ENCODE measurements around the gene AGBL4. TPM values are rescaled to one million over a fixed set of nuclear protein-coding genes. Genes with fewer than 3 reads are reported as not detected.

AGBL4 gene
- total RNA-seq, 3 donors from 2014 or later: 1.3 to 1.9 (median 1.8) TPM

DNA sequence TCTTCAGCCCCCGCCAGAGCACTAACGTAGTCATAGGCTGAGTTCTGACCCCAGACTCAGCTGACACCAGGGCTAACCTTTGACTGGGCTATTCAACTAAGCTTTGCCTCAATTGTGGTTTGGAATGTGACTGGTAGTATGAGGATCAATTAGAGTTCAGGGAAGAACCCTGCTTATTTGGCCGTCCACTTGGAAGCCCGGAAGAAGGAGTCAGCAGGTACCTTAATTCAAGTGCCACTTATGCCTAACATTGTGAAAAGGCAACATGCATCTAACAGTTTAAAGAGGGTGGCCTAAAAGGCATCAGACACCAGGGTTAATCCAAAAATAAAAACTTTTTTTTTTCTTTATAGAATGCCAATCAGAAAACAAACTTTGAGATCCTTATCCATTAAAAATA lies 1339.4 kb downstream of the AGBL4 start:
- intact Hi-C loops (cut with DNase I; ENCODE audit: low total_unique reads): no loop called here
- H3K9me3 ChIP-seq: no peaks in the 10 kb centered on the region
- H3K27me3 ChIP-seq: no peaks in the 10 kb centered on the region
- TF ChIP-seq POLR2A (IDR thresholded peaks at IDR 0.05): no peak
- no peak for TF ChIP-seq POLR2AphosphoS5 (IDR thresholded peaks at IDR 0.05)
- TF ChIP-seq, protein P1, sequence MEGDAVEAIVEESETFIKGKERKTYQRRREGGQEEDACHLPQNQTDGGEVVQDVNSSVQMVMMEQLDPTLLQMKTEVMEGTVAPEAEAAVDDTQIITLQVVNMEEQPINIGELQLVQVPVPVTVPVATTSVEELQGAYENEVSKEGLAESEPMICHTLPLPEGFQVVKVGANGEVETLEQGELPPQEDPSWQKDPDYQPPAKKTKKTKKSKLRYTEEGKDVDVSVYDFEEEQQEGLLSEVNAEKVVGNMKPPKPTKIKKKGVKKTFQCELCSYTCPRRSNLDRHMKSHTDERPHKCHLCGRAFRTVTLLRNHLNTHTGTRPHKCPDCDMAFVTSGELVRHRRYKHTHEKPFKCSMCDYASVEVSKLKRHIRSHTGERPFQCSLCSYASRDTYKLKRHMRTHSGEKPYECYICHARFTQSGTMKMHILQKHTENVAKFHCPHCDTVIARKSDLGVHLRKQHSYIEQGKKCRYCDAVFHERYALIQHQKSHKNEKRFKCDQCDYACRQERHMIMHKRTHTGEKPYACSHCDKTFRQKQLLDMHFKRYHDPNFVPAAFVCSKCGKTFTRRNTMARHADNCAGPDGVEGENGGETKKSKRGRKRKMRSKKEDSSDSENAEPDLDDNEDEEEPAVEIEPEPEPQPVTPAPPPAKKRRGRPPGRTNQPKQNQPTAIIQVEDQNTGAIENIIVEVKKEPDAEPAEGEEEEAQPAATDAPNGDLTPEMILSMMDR (IDR thresholded peaks at IDR 0.05): no peak
- no peak for DNase-seq (ENCODE audit: low spot score in 2 of 2)
- H3K27ac ChIP-seq: peak overlapping the region; percentile 66 to 67
- no peak overlapping the region for H3K4me3 ChIP-seq
- no peaks in the 10 kb centered on the region for H3K36me3 ChIP-seq
- no peaks in the 10 kb centered on the region for H3K4me1 ChIP-seq

DNA sequence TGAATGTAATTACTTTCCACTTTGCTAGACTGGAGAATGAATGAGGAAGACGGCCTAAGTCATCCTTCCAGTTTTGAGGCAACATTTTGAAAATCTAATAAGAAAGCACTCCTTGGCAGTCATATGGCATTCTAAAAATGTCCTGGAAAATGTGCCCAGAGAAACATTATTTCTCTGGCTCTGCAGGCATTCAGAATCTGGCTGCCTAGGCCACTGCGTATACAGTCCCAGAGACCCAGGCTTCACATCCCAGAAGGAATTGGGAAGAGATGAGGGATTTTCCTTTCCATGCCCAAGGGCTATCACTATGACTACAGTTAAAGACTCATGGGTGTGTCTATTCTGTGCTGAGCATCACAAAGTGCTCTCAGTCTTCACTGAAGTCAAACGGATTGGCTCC lies 1339.9 kb downstream of the AGBL4 start:
- H3K27ac ChIP-seq: peak overlapping the region; percentile 67 to 69
- no peak for TF ChIP-seq POLR2AphosphoS5 (IDR thresholded peaks at IDR 0.05)
- TF ChIP-seq, protein P1 (IDR thresholded peaks at IDR 0.05): no peak
- no peak for TF ChIP-seq POLR2A (IDR thresholded peaks at IDR 0.05)
- DNase-seq (ENCODE audit: low spot score in 2 of 2): peak in 1 of 2 donors; percentile 37
- intact Hi-C loops (cut with DNase I; ENCODE audit: low total_unique reads): no loop called here
- no peaks in the 10 kb centered on the region for H3K4me1 ChIP-seq
- H3K9me3 ChIP-seq: no peaks in the 10 kb centered on the region
- H3K27me3 ChIP-seq: no peaks in the 10 kb centered on the region
- H3K4me3 ChIP-seq: no peak overlapping the region
- H3K36me3 ChIP-seq: no peaks in the 10 kb centered on the region

DNA sequence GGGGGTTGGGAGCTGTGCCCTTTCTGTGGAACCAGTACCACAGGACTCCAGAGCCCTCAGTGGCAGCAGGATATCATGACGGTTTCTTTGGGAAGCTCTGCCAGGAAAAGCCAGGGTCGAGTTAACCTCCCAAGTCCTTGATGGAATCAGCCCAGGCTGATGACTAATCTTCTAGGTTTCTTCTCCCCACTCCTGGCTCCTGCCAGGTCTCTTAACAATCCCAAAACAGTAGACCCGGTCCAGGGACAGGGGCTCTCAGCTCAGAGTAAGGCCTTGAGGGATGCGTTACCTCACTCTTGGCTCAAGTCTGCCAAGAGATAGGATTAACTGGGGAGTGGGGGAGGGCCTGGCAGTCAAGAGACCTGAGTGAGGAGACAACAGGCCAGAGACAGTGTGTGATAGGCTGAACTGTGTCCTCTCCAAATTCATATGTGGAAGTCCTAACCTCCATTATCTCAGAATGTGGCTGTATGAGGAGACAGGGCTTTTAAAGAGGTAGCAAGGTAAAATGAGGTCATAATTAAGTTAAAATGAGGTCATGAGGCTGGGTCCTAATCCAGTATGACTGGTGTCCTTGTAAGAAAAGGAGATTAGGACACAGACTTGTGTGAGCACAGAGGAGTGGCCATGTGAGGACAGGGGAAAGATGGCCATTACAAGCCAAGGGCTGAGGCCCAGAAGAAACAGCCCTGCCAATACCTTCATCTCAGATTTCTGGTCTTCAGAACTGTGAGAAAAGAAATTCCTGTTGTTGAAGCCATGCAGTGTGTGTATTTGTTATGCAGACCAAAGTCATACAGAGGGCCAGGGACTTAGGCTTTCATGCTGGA lies 1342.1 kb downstream of the AGBL4 start:
- intact Hi-C loops (cut with DNase I; ENCODE audit: low total_unique reads): no loop called here

DNA sequence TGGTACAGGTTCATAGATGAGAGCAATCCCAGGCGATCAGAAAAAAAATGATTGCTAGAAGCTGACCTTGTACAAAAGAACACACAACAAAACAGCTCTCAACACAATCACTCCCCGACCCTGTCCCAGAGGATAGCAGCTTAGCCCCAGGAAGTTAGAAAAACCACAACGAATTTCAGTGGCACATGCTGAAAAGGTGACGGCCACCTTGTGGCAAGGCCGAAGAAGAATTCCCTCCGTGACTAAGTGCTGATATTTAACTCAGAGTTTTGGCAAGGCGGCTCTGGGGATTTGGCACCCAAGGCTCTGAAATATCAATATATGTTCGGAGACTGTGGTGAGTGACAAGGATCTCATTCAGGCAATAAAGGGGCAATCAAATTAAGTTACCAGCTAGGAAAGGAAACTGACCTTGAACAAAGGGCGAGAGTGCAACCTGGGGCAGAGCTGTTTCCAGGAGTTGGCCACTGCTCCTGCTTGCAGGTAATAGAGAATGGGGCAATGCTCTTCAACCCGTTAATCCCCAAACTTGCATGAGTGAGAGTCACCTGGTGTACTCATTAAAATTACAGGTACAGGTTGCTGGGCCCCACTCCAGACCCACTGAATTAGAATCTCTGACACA lies 1343.2 kb downstream of the AGBL4 start:
- TF ChIP-seq, protein P1 (IDR thresholded peaks at IDR 0.05): peak in 1 of 3 donors; percentile 14
- TF ChIP-seq POLR2AphosphoS5 (IDR thresholded peaks at IDR 0.05): no peak
- H3K4me3 ChIP-seq: no peak overlapping the region
- no peak overlapping the region for H3K27ac ChIP-seq
- H3K36me3 ChIP-seq: no peaks in the 10 kb centered on the region
- no peaks in the 10 kb centered on the region for H3K9me3 ChIP-seq
- H3K27me3 ChIP-seq: no peaks in the 10 kb centered on the region
- no peaks in the 10 kb centered on the region for H3K4me1 ChIP-seq
- no peak for DNase-seq (ENCODE audit: low spot score in 2 of 2)
- intact Hi-C loops (cut with DNase I; ENCODE audit: low total_unique reads): no loop called here

More for the DNA sequence above, 1342.1 kb downstream of the AGBL4 start:
- no peak overlapping the region for H3K27ac ChIP-seq
- no peaks in the 10 kb centered on the region for H3K9me3 ChIP-seq
- no peaks in the 10 kb centered on the region for H3K36me3 ChIP-seq
- H3K4me1 ChIP-seq: no peaks in the 10 kb centered on the region
- DNase-seq (ENCODE audit: low spot score in 2 of 2): no peak
- H3K4me3 ChIP-seq: no peak overlapping the region
- H3K27me3 ChIP-seq: no peaks in the 10 kb centered on the region
- TF ChIP-seq, protein P1 (IDR thresholded peaks at IDR 0.05): no peak
- TF ChIP-seq POLR2AphosphoS5 (IDR thresholded peaks at IDR 0.05): no peak
- TF ChIP-seq POLR2A (IDR thresholded peaks at IDR 0.05): no peak

DNA sequence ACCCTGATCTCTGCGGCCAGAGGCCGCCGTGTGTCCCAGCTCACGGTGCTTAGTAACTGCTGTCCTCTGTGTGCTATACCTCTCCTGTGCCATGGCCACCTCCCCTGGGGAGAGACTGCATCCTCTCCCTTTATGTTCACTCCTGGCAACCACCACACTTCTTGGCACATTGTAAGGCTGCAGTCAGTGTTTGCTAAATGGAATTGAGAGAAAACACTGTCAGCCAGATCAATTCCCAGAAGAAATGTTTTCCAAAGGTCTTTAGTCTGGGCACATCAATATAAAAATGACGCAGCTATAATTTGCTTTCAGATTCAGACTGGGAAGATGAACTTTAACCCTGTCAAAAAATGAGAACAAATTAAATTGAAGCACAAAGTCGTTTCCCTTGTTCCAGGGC lies 1343.9 kb downstream of the AGBL4 start:
- intact Hi-C loops (cut with DNase I; ENCODE audit: low total_unique reads): no loop called here
- Histone ChIP-seq H3K36me3 (no peaks in the 10 kb centered on the region), H3K27me3 (no peaks in the 10 kb centered on the region), H3K9me3 (no peaks in the 10 kb centered on the region), H3K4me3 (no peak overlapping the region), H3K27ac (no peak overlapping the region), H3K4me1 (no peaks in the 10 kb centered on the region)
- DNase-seq (ENCODE audit: low spot score in 2 of 2): no peak
- TF ChIP-seq POLR2AphosphoS5 (IDR thresholded peaks at IDR 0.05) (no peak), POLR2A (IDR thresholded peaks at IDR 0.05) (no peak)
- TF ChIP-seq, protein P1 (IDR thresholded peaks at IDR 0.05): no peak

Data from breast epithelium (tissue), 4 donors.